Measurements from ENCODE around the gene GSTM4. TPM values are rescaled to one million over a fixed set of nuclear protein-coding genes. Genes with fewer than 3 reads are reported as not detected.

The GSTM4 gene
- total and polyA plus RNA-seq, 9 of the 15 experiments (the other 6 are each of a cell fraction or from before 2014, with no cell fraction given) = 18.8 to 53.4 (median 38.8) TPM

GRCh38 chr1:109620841-109621286 is 35.0 kb upstream of the GSTM4 start (continued):
- TF ChIP-seq PRDM10 (IDR thresholded peaks at IDR 0.05; ENCODE audit: partially characterized antibody) = peak; percentile 53
- TF ChIP-seq ATF3 (IDR thresholded peaks at IDR 0.05) = 0 out of 2 replicates have a peak, but pooled peaks have one; percentile 18
- TF ChIP-seq ATF3 (CRISPR knock-in tag; conservative IDR thresholded peaks at IDR 0.05) = no peak
- no peak for TF ChIP-seq ZHX1 (conservative IDR thresholded peaks at IDR 0.05; ENCODE audit: low read length)
- TF ChIP-seq ZNF699 (CRISPR knock-in tag; IDR thresholded peaks at IDR 0.05; ENCODE audit: insufficient replicate concordance) = no peak
- TF ChIP-seq NELFE (IDR thresholded peaks at IDR 0.05; ENCODE audit: insufficient read depth, insufficient read length) = no peak
- TF ChIP-seq MTA3 (IDR thresholded peaks at IDR 0.05; ENCODE audit: borderline replicate concordance) = no peak
- TF ChIP-seq PPARD (CRISPR knock-in tag; IDR thresholded peaks at IDR 0.05) = no peak
- no peak for TF ChIP-seq ZNF79 (CRISPR knock-in tag; IDR thresholded peaks at IDR 0.05; ENCODE audit: low read depth)
- no peak for TF ChIP-seq LARP7 (IDR thresholded peaks at IDR 0.05)
- no peak for TF ChIP-seq MAX (CRISPR knock-in tag; IDR thresholded peaks at IDR 0.05)
- no peak for TF ChIP-seq NCOA4 (IDR thresholded peaks at IDR 0.05; ENCODE audit: partially characterized antibody)
- TF ChIP-seq POLR2G (IDR thresholded peaks at IDR 0.05; ENCODE audit: low read depth, low read length) = peak; percentile 67
- TF ChIP-seq THRAP3 (IDR thresholded peaks at IDR 0.05; ENCODE audit: borderline replicate concordance) = no peak
- peak; percentile 83; the same call in 1 of the 2 replicates for TF ChIP-seq RREB1 (CRISPR knock-in tag; IDR thresholded peaks at IDR 0.05)

Measured in K562 (cell line).